NCI-H2171 treated with DMSO at 0.1 percent for 48 hours (cell line): ENCODE data around the gene ST7.
"Not testable (repeated sequence)": the region's sequence is repeated elsewhere in the genome, so short reads cannot be mapped to it uniquely, and the experiment has no call there.

Experiments
- DNase-seq: peaks from one replicate; lab custom pipeline; 2025; lab: John Stamatoyannopoulos, UW

ST7 gene

GRCh38 chr7:117009705-117010361 is 56.5 kb downstream of the ST7 start:
- DNase-seq: no peak

DNA sequence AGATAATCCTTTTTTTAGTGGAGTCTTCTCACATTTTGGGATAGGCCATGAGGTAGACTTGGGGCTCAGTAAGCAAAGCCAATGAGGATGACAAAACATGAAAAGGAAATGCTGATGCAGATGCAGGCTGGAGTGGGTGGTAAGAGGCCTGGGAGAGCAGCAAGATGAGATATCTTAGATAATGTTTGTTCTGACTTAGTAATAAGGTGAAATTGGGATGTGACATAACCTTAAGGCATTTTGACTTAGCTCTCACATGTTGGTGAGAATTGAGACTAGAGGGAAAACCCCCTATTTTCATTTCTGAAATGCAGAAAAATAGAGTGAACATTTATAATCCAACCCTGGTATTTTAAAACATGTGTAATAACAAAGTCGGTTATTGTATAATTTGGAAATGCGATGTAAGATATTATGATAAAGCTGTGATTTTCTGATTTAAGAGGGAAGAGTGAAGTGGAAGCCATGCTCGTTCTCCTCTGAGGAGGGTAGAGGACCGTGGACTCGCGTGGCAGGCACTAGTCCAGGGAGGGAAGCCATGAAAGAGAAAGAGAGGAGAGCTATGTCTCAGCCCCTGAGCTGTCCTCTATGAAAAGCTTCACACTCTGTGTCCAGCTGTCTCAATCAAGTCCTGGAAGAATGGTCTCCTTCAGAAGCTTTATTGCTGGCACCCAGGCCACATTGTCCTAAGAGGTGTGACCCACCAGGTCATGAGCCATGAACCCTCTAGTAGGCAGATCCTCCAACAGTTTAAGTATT is 57.3 kb downstream of the ST7 start:
- no peak for DNase-seq

DNA sequence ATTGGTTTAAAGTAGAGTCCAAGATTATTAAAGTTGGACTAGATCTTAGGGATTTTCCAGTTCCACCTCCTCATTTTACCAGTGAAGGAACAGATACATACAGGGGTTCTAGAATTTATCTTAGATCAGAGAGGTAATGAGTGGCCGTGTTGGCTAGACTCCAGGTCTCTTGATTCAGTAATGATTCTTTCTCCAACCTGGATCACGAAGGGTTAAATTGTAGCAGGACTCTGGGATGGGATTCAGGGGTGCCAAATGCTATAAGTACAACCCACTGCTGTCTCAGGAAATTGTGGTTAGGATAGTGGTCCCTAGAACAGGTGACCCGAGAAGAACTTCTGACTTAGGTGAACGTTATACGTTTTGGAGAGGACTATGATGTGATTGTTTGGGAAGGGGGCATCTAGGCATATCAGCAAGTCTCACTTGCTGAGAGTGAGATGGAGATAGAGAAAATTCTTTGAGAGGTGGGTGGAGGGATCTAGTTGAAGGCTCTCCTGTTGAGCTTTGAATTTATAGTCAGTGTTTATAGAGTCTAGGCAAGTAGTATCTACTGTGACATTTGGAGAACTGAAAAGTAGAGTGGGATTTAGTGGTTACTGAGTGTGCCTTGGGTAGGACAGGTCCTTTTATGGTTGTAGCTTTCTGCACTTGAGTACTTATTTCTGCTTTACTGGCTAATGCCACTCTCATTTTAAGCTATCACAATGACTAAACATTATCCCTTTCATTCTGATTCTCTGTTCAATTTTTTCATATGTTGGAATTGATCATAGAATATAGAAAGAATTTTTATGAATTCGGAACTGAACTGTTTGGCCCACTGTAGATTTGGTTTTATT is 58.3 kb downstream of the ST7 start:
- no peak for DNase-seq

GRCh38 chr7:117012284-117012683 is 59.0 kb downstream of the ST7 start:
- no peak for DNase-seq

GRCh38 chr7:117012696-117013095 is 59.4 kb downstream of the ST7 start:
- DNase-seq: peak; percentile 55

DNA sequence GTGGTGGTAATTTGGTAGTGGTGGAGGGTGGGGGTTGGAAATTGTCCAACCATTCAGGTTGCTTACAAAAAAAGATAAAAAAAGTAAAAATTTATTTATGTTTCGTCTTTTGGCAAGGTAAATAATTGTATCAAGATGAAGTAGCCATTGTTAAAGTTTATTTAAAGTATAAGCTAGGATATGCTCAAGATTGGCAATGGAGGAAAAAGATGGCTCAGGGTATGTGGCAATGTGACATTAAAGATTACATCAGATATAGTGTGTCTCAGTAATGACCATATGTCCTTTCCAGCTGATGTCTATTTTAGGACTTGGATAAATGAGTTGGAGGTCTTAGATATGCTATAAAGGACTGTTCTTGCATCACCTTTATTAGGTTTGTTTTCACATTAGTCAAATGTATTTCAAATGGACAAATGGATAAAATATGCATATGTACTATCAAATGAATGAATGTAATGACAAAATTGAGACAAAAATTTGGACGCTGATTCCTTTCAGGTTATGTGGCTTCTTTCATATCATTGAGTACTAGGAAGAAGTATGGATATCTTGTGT is 60.9 kb downstream of the ST7 start:
- peak; percentile 33 for DNase-seq

DNA sequence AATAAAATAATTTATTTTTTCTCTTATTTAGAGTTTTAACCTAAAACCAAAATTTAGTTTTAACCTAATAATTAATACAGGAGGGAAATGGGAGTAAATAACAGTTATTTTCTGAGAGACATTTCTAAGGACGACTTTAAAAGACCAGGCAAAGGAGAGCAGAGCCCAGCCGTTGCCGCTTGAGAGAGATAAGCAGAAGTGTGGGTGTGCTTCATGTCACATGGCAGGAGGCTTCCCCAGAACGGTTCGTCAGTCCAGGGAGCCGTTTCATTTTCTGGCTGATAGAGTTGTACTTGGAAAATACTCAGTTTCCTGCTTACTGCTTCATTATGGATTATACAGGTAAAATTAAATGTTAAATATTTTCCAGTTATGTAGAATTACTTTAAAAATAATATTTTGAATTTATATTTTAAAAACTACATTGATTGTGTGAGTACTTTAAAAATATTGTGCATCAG is 61.4 kb downstream of the ST7 start:
- DNase-seq: peak; percentile 82

DNA sequence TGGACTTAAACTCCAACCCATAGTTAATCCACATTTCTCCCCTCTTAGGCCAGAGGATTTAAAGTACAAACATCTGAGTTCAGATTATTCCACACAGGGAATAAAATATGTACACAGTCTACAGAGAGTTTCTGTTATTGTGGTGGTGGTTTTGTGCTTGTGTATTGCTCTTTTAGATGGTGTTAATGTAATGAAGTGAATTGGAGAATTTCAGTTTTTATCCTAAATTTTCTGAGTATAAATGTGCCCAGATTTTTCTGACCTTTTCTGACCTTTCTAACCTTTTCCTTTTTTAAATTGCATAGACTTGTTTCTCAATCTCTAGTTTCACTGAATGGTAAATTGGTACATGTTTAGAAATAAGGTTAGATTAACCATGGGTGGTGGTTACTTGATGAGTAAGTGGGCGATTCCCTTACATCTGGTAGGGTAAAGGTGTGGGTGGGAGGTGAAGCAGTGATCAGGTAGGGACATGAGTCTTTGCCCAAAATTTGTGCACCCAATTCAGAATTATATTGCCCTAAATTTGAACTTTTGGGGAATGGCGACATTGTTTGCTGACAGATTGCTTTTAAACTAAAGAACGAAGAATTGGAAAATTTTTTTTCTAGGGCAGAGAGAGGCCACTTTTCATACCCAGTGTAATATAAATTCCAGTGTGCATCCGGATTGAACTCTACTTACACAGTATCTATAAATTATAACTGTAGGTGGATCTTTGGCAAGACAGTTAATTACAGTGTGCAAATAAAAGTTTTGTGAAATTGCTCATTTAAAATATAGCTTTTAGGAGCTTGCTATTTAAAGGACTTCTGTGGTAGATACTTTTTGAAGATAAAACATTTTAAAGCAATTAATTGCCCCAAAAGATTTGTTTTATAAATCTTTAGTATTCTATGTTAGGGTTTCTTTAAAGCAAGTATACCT is 62.2 kb downstream of the ST7 start:
- no peak for DNase-seq

GRCh38 chr7:117017017-117017451 is 63.7 kb downstream of the ST7 start:
- no peak for DNase-seq

DNA sequence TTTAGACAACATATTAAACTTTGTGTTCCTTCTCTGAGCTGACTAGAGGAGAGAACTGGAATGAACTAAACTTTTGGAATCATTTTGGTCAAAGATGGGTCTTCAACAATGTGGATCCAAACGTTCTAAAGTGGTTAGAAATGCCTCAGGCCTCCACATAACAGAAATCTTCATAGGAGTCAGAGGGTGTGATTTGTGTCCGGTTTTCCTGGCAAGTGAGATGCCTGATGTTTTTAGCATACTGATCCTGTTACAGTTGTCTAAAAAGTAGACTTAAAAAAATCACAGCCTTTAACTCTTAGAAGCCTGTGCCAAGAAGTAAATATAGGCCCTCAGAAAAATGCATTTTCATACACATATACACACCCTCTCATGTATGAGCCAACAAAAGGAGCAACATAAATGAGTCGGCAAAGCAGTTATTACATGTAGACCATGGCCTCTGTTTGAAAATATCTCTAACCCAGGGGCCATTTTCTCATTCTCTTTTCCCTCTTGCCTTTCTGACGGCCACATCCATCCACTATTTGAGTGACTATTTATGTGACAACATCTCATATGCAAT is 64.5 kb downstream of the ST7 start:
- DNase-seq: no peak

- DNase-seq: no peak
Measured at GRCh38 chr7:117018713-117019112, 65.4 kb downstream of the ST7 start.

- no peak for DNase-seq
Measured at GRCh38 chr7:117019287-117019686, 66.0 kb downstream of the ST7 start.

- peak; percentile 94 for DNase-seq
Measured at GRCh38 chr7:117019786-117020590, 66.7 kb downstream of the ST7 start.

DNA sequence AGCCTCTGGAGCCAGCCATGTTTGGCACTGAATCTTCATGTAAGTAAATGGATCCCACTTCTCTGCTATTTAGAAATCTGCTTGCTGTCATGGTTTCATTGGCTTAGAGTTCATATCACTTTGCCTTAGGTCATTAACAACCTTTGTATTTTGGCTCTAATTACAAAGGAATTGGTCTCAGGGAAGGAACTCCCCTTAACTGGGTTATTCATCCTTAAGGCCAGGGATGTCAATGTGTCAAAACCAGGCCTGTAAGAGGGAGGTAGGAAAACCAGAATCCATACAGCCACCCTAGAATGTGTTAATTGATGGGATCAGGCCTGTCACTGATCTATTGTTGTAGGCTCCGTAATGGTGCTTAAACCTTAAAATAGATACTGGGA is 67.3 kb downstream of the ST7 start:
- DNase-seq: peak; percentile 83

DNA sequence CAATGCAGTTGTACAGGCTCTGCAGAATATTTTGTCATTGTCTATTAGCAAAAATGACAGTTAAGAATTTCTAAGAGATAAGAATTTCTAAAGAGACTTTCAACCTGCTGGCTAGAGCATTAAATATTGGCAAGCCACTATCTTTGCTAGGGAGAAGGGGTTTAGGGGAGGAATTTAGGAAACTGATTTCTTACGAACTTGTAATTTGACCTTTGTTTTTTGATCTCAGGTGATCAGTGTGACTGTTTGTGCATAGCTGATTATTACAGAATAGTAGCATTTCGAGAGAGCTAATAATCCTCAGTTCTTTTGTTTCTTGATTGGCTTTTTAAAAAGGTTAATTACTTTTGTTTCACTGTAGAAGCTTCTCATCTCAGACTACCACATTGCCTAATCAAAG is 68.1 kb downstream of the ST7 start:
- DNase-seq: no peak

DNA sequence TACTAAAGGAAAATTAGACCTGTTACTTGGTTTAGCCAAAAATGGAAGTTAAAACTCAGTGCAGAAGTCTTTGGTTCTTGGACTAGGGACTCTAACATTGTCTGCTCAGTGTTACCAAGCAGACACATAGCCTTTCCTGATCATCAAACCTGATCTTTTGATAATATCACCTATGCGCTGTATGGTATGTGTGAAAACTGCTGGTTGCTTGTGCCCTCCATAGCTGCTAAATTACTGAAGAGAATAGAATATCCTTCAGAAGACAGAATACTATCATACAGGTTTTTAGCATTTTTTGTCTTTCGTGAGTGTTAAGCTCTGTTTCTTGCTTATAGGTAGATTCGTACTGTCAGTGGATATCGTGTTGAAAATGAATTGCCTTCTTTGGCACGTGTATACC is 68.7 kb downstream of the ST7 start:
- no peak for DNase-seq

- DNase-seq: no peak
Measured at GRCh38 chr7:117023325-117023854, 70.1 kb downstream of the ST7 start.

- DNase-seq: no peak
Measured at GRCh38 chr7:117024811-117025210, 71.5 kb downstream of the ST7 start.

- DNase-seq: no peak
Measured at GRCh38 chr7:117025891-117026290, 72.6 kb downstream of the ST7 start.

GRCh38 chr7:117030346-117030745 is 77.0 kb downstream of the ST7 start:
- not testable (repeated sequence) for DNase-seq
